HAP-1 (cell line): ENCODE measurements around the gene AATK.

Experiments used
- DNase-seq, 2 experiments: peaks; one replicate each; pipeline ENCODE4 v3.0.0-alpha.2; 2016 to 2020; ENCODE audit warnings: low spot score in 2 of 2
- H3K27me3 ChIP-seq: fragments of 250-450 bp; sonication (Bioruptor Pico); 2 replicates; pipeline ENCODE4 v1.5.1; 2020; ENCODE audit warnings: low read depth, mild to moderate bottlenecking, moderate library complexity
- H3K36me3 ChIP-seq: fragments of 250-450 bp; sonication (Bioruptor Pico); replicated peaks from 2 replicates; pipeline ENCODE4 v1.5.1; 2020; ENCODE audit warnings: mild to moderate bottlenecking
- H3K4me1 ChIP-seq: fragments of 250-450 bp; sonication (Bioruptor Pico); 2 replicates; pipeline ENCODE4 v1.5.1; 2020; ENCODE audit warnings: mild to moderate bottlenecking
- H3K4me3 ChIP-seq: fragments of 250-450 bp; sonication (Bioruptor Pico); 2 replicates; pipeline ENCODE4 v1.5.1; 2020; ENCODE audit warnings: mild to moderate bottlenecking, moderate library complexity
- H3K9me3 ChIP-seq: fragments of 250-450 bp; sonication (Bioruptor Pico); 2 replicates; pipeline ENCODE4 v1.5.1; 2020; ENCODE audit warnings: mild to moderate bottlenecking, moderate library complexity
- in situ Hi-C: fragments of 300-500 bp; cut with MboI; formaldehyde crosslinking; loops from 3 replicates; pipeline ENCODE4 v1.14.3; 2020; ENCODE audit warnings: low sequenced_read_pairs, inconsistent platforms, mixed read lengths

The AATK gene

GRCh38 chr17:81074875-81075274 is 91.1 kb downstream of the AATK start:
- H3K9me3 ChIP-seq, result no peaks in the 10 kb centered on the region
- H3K4me1 ChIP-seq, result no peaks in the 10 kb centered on the region
- no peak overlapping the region for H3K4me3 ChIP-seq
- H3K27me3 ChIP-seq, result no peaks in the 10 kb centered on the region
- no peak for DNase-seq
- in situ Hi-C loops, result no loop called here
- H3K36me3 ChIP-seq, result no peaks in the 10 kb centered on the region; the same call in 1 of the 2 replicates

DNA sequence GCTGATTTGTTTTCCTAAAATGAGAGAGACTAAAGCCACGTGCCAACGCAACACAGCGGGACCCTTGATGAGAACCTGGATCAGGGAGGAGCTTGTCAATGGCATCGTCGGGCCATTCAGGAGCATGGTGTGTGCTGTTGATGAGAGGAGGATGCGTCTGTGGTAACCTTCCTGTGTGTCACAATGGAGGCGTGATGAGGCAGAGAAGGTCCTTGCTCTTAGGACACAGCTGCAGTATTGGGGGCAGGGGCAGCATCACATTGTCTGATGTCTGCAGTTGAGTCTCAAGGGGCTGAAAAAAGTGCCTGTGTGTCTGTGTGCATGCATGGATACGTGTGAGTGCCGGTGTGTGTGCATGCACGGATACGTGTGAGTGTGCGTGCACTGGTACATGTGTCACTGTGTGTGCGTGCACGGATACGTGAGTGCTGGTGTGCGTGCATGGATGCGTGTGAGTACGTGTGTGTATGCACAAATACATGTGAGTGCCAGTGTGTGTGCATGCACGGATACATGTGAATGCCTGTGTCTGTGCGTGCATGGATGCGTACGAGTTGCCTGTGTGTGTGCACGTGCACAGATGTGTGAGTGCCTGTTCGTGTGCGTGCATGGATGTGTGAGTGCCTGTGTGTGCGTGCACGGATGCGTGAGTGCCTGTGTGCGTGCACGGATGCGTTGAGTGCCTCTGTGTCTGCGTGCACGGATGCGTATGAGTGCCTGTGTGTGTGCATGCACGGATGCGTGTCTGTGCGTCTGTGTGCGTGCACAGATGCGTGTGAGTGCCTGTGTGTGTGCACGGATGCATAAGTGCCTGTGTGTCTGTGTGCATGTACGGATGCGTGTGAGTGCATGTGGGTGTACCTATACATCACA is 91.8 kb downstream of the AATK start:
- Histone ChIP-seq H3K27me3 (no peaks in the 10 kb centered on the region), H3K4me1 (no peaks in the 10 kb centered on the region), H3K36me3 (no peaks in the 10 kb centered on the region; the same call in 1 of the 2 replicates), H3K4me3 (no peak overlapping the region), H3K9me3 (no peaks in the 10 kb centered on the region)
- in situ Hi-C loops, result no loop called here
- DNase-seq, result no peak

DNA sequence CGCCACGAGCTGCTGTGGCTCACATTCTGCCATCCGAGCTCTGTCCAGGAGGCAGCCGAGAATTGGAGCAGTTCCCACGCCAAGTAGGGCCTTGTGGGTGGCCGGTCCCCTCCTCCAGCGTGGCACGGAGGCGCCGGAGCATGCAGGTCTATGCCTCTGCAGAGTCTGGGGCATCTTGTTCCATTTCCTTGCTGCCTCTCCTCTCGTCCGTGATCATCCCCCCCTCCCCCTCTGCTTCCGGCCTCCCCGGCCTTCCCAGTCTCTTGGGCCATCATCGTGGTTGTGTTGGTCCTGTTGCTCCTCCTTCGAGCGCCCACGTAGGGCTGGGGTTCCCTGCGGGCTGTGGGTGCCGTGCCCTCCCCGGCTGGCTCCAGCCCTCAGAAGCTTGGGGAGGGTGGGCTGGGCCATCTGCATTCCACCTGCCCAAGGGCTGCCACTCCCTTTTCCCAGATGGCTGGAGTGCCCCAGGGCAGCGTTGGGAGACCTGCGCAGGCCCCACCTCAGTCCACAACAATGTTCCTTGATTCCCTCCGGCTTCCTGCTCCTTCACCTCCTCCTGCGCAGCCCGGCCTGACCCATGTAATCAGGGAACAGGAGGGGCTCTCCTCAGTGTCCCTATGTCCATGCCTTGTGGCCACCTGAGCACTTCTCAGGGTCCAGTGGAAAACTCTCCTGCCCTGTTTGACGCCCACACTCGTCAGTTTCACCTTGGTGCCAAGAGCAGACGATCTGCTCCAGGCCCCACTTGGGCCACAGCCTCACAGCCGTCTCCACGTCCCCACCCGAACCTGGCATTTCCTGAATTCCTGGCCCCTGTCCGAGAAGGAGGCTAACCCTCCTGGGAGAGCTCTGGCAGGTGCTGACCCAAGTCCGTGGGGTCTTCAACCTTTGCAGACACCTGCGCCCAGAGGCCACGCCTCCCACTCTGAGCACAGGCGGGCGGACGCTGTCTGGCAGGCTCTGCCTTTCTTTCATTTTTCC is 94.0 kb downstream of the AATK start:
- H3K27me3 ChIP-seq, result no peaks in the 10 kb centered on the region
- in situ Hi-C loops, result no loop called here
- no peaks in the 10 kb centered on the region for H3K9me3 ChIP-seq
- no peaks in the 10 kb centered on the region for H3K4me1 ChIP-seq
- H3K36me3 ChIP-seq, result no peaks in the 10 kb centered on the region; the same call in 1 of the 2 replicates
- H3K4me3 ChIP-seq, result no peak overlapping the region
- DNase-seq, result no peak

- no peaks in the 10 kb centered on the region for H3K9me3 ChIP-seq
- in situ Hi-C loops, result no loop called here
- no peak for DNase-seq
- H3K36me3 ChIP-seq, result no peaks in the 10 kb centered on the region
- H3K4me1 ChIP-seq, result no peaks in the 10 kb centered on the region
- H3K27me3 ChIP-seq, result no peaks in the 10 kb centered on the region
- H3K4me3 ChIP-seq, result no peak overlapping the region
Observed at GRCh38 chr17:81070541-81071246, 95.3 kb downstream of the AATK start.

GRCh38 chr17:81069135-81069645 is 96.8 kb downstream of the AATK start:
- no peak overlapping the region for H3K4me3 ChIP-seq
- H3K27me3 ChIP-seq, result no peaks in the 10 kb centered on the region
- in situ Hi-C loops, result no loop called here
- H3K4me1 ChIP-seq, result no peaks in the 10 kb centered on the region
- no peak for DNase-seq
- 0 out of 2 replicates have a peak, but pooled peaks cover 2% of the 10 kb centered on the region for H3K36me3 ChIP-seq
- no peaks in the 10 kb centered on the region for H3K9me3 ChIP-seq

DNA sequence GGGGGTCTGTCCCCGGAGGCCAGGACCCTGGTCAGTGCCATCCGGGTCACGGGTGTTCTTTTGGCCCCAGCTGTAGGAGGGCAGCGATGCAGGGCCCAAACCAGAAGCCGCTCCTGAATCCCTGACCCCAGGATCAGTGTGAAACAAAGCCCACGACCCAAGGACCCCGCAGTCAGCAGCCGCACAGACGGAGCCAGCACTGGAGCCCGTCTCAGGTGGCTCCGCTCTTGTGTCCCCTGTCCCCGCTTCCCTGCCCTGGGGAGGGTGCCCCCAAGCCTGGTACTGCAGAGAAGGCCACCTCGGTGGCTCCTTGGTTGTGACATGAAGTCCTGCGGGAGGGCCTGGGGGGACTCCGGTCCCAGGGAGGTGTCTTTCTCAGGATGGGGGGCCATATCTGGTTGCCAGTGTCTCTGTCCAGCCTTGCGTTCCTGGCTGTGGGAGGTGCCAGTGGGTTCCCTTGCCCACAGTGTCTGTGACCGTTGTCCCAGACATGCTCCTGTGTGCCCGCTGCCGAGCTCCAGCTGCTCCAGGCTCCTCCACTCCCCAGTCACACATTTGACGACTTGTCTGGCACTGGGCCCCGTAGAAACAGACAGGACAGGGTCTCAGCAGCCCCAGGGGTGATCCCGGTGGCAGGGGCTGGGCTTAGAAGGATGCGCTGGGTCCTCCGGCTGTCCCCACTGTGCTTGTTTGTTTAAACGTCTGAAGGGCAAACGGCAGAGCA is 97.4 kb downstream of the AATK start:
- H3K36me3 ChIP-seq, result 0 out of 2 replicates have a peak, but pooled peaks cover 3% of the 10 kb centered on the region
- H3K4me3 ChIP-seq, result no peak overlapping the region
- H3K27me3 ChIP-seq, result no peaks in the 10 kb centered on the region
- H3K4me1 ChIP-seq, result no peaks in the 10 kb centered on the region
- in situ Hi-C loops, result no loop called here
- no peak for DNase-seq
- no peaks in the 10 kb centered on the region for H3K9me3 ChIP-seq

- in situ Hi-C loops, result no loop called here
- Histone ChIP-seq H3K36me3 (0 out of 2 replicates have a peak, but pooled peaks cover 3% of the 10 kb centered on the region), H3K9me3 (no peaks in the 10 kb centered on the region), H3K4me1 (no peaks in the 10 kb centered on the region), H3K4me3 (no peak overlapping the region), H3K27me3 (no peaks in the 10 kb centered on the region)
- no peak for DNase-seq
Observed at GRCh38 chr17:81067391-81067811, 98.6 kb downstream of the AATK start.
